Activated T-cell treated with anti-CD3 and anti-CD28 coated beads, Interleukin-2, amount 50 U/mL, for 24 hours (primary cell): ENCODE results near the gene SLC4A9.

Experiments
- DNase-seq: peaks from one replicate; pipeline ENCODE4 v3.0.0-alpha.2; 2020
- H3K27ac Mint-ChIP-seq: 2 replicates; pipeline ENCODE4 v1.8.0; 2020; ENCODE audit warnings: mild to moderate bottlenecking, mixed read lengths
- H3K27me3 Mint-ChIP-seq: 2 replicates; pipeline ENCODE4 v1.8.0; 2020; ENCODE audit warnings: mixed read lengths
- H3K36me3 Mint-ChIP-seq: 2 replicates; pipeline ENCODE4 v1.8.0; 2020; ENCODE audit warnings: low read depth, mixed read lengths
- H3K4me1 Mint-ChIP-seq: 2 replicates; pipeline ENCODE4 v1.8.0; 2020; ENCODE audit warnings: low read depth, mixed read lengths
- H3K4me3 Mint-ChIP-seq: 2 replicates; pipeline ENCODE4 v1.8.0; 2020; ENCODE audit warnings: mild to moderate bottlenecking, moderate library complexity, mixed read lengths
- H3K9me3 Mint-ChIP-seq: 2 replicates; pipeline ENCODE4 v1.8.0; 2020; ENCODE audit warnings: mixed read lengths

The SLC4A9 gene

GRCh38 chr5:140360101-140360500 lies at the start of gene SLC4A9:
TSS of gene SLC4A9 (plus strand) at chr5:140360194. CDS start at chr5:140360237, 43 bp downstream.
- peaks cover 3% of the 10 kb centered on the region for H3K27me3 Mint-ChIP-seq
- no peaks in the 10 kb centered on the region for H3K36me3 Mint-ChIP-seq
- no peaks in the 10 kb centered on the region for H3K9me3 Mint-ChIP-seq
- DNase-seq, result no peak
- peaks cover 17% of the 10 kb centered on the region for H3K4me1 Mint-ChIP-seq
- H3K27ac Mint-ChIP-seq, result no peak within 1 kb of the TSS
- no peak within 1 kb of the TSS for H3K4me3 Mint-ChIP-seq

DNA sequence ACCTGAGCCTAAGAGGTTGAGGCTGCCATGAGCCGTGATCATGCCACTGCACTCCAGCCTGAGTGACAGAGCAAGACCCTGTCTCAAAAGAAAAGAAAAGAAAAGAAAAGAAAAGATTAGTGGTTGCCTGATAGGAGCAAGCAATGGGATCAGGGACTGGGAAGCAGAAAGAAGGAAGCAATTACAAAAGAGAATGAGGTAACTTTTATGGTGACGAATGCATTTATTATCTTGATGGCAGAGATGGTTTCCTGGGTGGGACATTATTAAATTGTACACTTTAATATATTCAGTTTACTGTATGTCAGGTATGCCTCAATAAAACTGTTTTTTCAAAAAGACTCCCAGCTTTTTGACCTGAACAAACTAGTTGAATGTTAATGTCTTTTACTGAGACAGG lies 49.6 kb upstream of the SLC4A9 start:
- no peak for DNase-seq
- Mint-ChIP-seq H3K27ac (no peak overlapping the region), H3K36me3 (no peaks in the 10 kb centered on the region), H3K4me1 (peaks cover 4% of the 10 kb centered on the region), H3K4me3 (no peak overlapping the region), H3K27me3 (no peaks in the 10 kb centered on the region), H3K9me3 (no peaks in the 10 kb centered on the region)

- peaks cover 4% of the 10 kb centered on the region for H3K4me1 Mint-ChIP-seq
- no peaks in the 10 kb centered on the region for H3K27me3 Mint-ChIP-seq
- H3K36me3 Mint-ChIP-seq, result no peaks in the 10 kb centered on the region
- no peaks in the 10 kb centered on the region for H3K9me3 Mint-ChIP-seq
- DNase-seq, result no peak
- no peak overlapping the region for H3K4me3 Mint-ChIP-seq
- no peak overlapping the region for H3K27ac Mint-ChIP-seq
Observed at GRCh38 chr5:140311011-140311467, 49.0 kb upstream of the SLC4A9 start.

DNA sequence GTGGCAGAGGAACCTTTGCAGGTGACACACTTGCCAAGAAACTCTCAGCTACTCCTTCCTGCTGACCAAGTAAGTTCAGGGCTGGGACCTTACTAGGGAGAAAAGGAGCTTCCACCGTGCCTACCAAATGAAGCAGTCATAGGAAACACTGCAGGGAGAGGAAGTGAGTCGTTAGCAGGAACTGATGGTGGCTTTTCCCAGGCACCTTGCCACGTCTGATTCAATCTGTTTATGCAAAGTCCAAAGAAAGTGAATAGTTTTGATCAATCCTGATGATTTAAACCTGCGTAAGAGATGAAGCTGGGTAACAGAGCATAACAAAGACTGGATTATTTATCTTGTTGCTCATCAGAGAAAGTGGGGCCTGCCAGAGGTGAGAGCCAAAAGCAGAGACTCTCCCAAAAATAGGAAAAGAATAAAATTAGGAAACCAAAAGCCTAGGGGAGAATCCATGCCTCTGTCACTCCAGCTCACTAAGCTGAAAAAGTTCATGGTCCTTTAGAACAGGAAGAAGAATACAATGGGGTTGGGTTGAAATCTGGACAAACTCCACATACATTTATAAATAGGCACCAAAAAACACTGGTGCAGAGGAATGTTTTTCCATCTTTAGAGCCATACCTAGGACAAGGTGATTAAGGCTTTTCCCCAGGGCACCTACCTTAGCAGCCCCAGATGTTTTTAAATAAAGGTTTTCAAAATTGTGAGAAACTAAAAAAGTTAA lies 47.8 kb upstream of the SLC4A9 start:
- H3K27me3 Mint-ChIP-seq, result no peaks in the 10 kb centered on the region
- H3K4me1 Mint-ChIP-seq, result peaks cover 4% of the 10 kb centered on the region
- no peaks in the 10 kb centered on the region for H3K9me3 Mint-ChIP-seq
- no peak overlapping the region for H3K4me3 Mint-ChIP-seq
- H3K36me3 Mint-ChIP-seq, result no peaks in the 10 kb centered on the region
- DNase-seq, result no peak
- H3K27ac Mint-ChIP-seq, result no peak overlapping the region

DNA sequence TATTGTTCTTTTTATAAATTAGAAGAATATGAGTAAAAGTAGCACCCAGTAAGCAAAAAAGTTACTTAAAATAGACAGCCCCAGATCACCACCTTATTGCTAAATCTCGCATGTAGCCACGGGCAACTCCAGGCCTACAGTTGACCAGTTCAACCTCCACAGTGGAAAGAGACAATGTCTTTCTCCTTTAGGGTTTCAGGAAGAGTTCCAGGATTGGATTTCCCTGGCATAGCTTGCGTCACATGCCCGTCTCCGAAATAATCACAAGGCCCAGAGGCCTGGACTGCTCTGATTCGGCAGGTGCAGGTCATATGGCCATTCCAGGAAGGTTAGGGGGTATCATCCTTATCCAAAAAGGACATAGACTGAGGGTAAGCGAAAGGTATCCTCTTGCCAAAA lies 47.2 kb upstream of the SLC4A9 start:
- Mint-ChIP-seq H3K4me1 (peaks cover 4% of the 10 kb centered on the region), H3K4me3 (no peak overlapping the region), H3K9me3 (no peaks in the 10 kb centered on the region), H3K27ac (no peak overlapping the region), H3K36me3 (no peaks in the 10 kb centered on the region), H3K27me3 (no peaks in the 10 kb centered on the region)
- no peak for DNase-seq

DNA sequence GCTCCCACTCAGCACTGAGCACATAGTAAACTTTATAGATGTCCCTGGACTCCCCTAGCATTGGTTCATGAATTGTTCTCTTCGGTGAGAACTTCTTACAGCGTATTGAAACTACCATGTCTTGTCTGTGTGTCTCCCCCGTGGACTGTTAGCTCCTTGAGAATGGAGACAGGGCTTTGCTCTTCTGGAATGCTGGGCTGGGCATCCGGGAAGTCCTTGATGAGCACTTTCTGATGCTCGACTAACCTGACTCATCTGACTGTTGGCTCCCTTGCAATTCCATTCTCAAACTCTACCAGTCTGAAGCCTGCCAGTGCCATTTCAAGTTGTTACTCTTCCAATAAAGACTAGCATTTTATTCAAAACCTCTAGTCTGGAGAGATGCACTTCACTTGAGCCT lies 42.1 kb upstream of the SLC4A9 start:
- Mint-ChIP-seq H3K4me3 (no peak overlapping the region), H3K27me3 (no peaks in the 10 kb centered on the region), H3K36me3 (no peaks in the 10 kb centered on the region), H3K4me1 (no peaks in the 10 kb centered on the region), H3K27ac (no peak overlapping the region), H3K9me3 (no peaks in the 10 kb centered on the region)
- no peak for DNase-seq

DNA sequence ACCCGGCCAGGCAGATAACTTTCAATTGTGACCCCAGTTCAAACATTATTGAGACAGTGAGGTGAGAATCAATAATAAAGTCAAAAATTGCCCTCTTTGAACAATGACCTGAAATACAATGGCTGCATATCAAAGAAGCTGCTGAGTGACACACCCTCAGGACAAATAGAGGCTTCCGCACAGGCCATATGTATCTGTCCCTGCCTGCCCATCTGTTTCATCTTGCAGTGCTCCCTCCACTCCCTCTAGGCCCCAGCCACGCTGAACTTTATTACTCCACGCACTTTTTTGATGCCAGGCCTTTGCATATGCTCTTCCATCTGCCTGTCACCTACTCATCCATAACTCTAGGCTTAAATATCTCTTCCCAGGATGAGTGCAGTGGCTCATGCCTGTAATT lies 41.2 kb upstream of the SLC4A9 start:
- Mint-ChIP-seq H3K9me3 (no peaks in the 10 kb centered on the region), H3K4me1 (no peaks in the 10 kb centered on the region), H3K27ac (no peak overlapping the region), H3K36me3 (no peaks in the 10 kb centered on the region), H3K27me3 (no peaks in the 10 kb centered on the region), H3K4me3 (no peak overlapping the region)
- no peak for DNase-seq

- DNase-seq, result no peak
- Mint-ChIP-seq H3K27me3 (no peaks in the 10 kb centered on the region), H3K4me1 (peaks cover 8% of the 10 kb centered on the region), H3K36me3 (no peaks in the 10 kb centered on the region), H3K4me3 (no peak overlapping the region), H3K9me3 (no peaks in the 10 kb centered on the region), H3K27ac (no peak overlapping the region)
Observed at GRCh38 chr5:140319833-140320232, 40.2 kb upstream of the SLC4A9 start.

DNA sequence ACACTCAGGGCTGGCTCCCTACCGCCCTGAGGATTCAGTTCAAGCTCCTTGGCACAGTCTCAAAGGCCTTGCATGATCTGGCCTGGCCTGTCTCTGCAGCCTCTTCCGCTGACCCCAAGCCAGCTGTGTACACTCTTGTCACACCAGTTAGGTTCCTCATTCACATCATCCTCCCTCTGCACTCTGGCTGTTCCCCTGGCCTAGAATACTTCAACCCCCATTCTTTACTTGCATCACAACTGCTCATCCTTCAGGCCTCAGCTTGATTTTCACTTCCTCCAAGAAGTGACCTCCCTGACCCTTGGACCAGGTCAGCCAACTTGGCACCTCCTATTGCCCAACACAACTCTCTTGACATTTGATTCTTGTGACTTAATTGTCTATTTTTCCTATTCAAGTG lies 38.2 kb upstream of the SLC4A9 start:
- no peak overlapping the region for H3K4me3 Mint-ChIP-seq

GRCh38 chr5:140322751-140323731 lies 37.0 kb upstream of the SLC4A9 start:
- Mint-ChIP-seq H3K36me3 (no peaks in the 10 kb centered on the region), H3K27me3 (no peaks in the 10 kb centered on the region), H3K9me3 (no peaks in the 10 kb centered on the region), H3K27ac (no peak overlapping the region), H3K4me3 (no peak overlapping the region), H3K4me1 (peaks cover 10% of the 10 kb centered on the region)
- no peak for DNase-seq

More for the DNA sequence above, 38.2 kb upstream of the SLC4A9 start:
- Mint-ChIP-seq H3K27me3 (no peaks in the 10 kb centered on the region), H3K9me3 (no peaks in the 10 kb centered on the region), H3K4me1 (peaks cover 10% of the 10 kb centered on the region), H3K36me3 (no peaks in the 10 kb centered on the region), H3K27ac (no peak overlapping the region)
- no peak for DNase-seq

DNA sequence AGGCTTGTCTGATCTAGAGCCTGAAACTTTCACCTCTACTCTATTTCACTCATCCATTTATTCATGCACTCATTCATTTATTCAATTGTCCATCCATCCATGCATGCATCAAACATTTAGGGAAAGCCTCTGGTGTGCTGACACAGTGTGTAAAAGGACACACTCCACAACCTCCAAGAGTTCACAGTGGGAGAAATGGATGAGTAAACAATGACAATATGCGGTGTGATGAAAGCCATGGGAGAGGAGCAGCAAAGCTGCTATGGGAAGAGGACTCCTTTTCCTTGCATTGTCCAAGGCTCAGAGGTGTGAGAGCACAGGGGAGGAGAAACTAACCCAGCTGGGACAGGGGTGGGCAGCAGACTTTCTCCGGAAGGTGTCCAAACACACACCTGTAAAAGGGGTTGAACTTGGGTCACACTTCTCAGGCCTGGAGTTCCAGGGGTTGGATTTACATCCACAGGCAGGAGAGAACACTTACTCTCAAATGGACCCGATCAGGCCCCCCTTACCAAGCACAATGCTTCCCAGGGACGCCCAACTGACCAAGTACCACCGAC lies 35.9 kb upstream of the SLC4A9 start:
- Mint-ChIP-seq H3K9me3 (no peaks in the 10 kb centered on the region), H3K4me3 (no peak overlapping the region), H3K4me1 (peaks cover 10% of the 10 kb centered on the region), H3K27me3 (no peaks in the 10 kb centered on the region), H3K36me3 (no peaks in the 10 kb centered on the region), H3K27ac (no peak overlapping the region)
- DNase-seq, result no peak

DNA sequence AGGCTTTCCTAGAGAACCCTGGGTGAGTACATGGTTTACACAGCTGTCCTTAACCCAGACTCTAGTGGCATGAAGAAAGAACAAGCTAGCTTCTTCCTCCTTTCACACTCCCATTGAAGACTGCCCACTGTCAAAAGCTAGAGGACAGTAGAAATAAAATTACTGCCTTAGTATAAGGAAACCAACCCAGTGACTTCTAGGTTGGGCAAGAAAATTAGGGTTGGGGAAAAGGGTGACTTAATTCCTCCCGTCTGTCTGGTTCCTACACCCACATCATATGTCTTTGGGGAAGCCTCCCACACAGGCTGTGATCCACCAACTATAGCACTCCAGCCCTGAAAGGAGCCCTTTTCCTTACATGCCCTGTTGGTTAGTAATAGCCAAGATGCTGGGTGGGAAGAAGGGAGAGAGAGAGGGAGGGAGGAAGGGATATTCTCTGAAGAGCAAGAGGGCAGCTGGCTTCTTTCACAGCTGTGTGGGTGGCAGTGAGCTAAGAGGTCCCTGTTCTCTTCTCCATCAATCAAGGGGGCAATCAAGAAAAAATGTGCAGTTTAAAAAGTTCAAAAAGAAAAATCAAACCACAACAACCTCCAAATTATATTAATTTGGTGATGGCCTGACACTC lies 35.3 kb upstream of the SLC4A9 start:
- Mint-ChIP-seq H3K4me1 (peaks cover 10% of the 10 kb centered on the region), H3K27me3 (no peaks in the 10 kb centered on the region), H3K36me3 (no peaks in the 10 kb centered on the region), H3K9me3 (no peaks in the 10 kb centered on the region), H3K27ac (no peak overlapping the region), H3K4me3 (no peak overlapping the region)
- DNase-seq, result no peak

- Mint-ChIP-seq H3K27me3 (no peaks in the 10 kb centered on the region), H3K4me3 (no peak overlapping the region), H3K9me3 (no peaks in the 10 kb centered on the region), H3K4me1 (peaks cover 10% of the 10 kb centered on the region), H3K36me3 (no peaks in the 10 kb centered on the region), H3K27ac (no peak overlapping the region)
- DNase-seq, result no peak
Observed at GRCh38 chr5:140325486-140325885, 34.5 kb upstream of the SLC4A9 start.

DNA sequence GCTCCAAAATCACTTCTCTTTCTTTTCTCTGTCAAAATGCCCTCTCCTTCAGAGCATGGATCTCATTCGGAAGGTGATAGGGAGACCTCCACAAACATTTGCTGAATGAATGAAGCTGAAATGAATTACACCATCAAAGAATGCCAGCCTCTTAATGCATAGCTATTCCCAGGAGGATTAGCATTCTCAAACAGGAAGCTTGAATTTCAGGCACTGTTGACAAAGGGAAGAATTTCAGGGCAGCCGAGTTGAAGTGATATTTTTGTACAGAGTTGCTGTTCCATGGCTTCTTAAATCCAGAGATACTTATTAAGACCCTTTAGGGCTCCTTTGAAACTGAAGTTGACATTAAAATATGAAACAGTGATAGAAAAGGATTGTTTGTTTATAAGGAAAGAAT lies 32.4 kb upstream of the SLC4A9 start:
- no peak overlapping the region for H3K4me3 Mint-ChIP-seq
- no peaks in the 10 kb centered on the region for H3K9me3 Mint-ChIP-seq
- no peaks in the 10 kb centered on the region for H3K27me3 Mint-ChIP-seq
- no peak for DNase-seq
- H3K27ac Mint-ChIP-seq, result no peak overlapping the region
- H3K36me3 Mint-ChIP-seq, result peaks cover 2% of the 10 kb centered on the region
- peaks cover 10% of the 10 kb centered on the region for H3K4me1 Mint-ChIP-seq
